Measurements from ENCODE around the gene ZP4. TPM values are rescaled to one million over a fixed set of nuclear protein-coding genes. Genes with fewer than 3 reads are reported as not detected.

The ZP4 gene
- total RNA-seq, 1 donor from 2014 or later = not detected

- peaks cover 2% of the 10 kb centered on the region for H3K4me1 Mint-ChIP-seq (ENCODE audit: low read depth)
- H3K9me3 Mint-ChIP-seq (ENCODE audit: low read depth) = no peaks in the 10 kb centered on the region
- no peak for TF ChIP-seq CTCF (IDR thresholded peaks at IDR 0.05)
- no peak overlapping the region for H3K4me3 Mint-ChIP-seq (ENCODE audit: unreplicated experiment)
- no peaks in the 10 kb centered on the region for H3K36me3 Mint-ChIP-seq (ENCODE audit: low read depth)
- no peaks in the 10 kb centered on the region for H3K27me3 Mint-ChIP-seq (ENCODE audit: low read depth)
- no peak for DNase-seq (ENCODE audit: low spot score)
- no peak overlapping the region for H3K27ac Mint-ChIP-seq (ENCODE audit: unreplicated experiment)
Measured at GRCh38 chr1:237884237-237884636, 6.5 kb downstream of the ZP4 start.

DNA sequence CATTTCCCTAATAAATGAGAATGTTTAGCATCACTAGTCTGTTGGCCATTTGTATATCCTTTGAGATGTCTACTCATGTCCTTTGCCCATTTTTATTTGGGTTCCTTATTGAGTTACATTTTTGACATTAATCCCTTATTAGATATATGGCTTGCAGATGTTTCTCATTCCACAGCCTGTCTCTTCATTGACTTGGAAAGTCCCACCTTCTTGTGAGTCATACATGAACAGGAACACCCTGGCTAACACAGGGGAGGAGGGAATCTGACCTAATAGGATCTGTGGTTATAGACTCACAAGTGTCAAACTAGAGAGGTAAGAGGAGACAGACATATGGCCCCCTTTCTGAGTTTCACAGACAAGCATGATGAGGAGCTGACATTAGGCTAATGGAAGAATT, 11.5 kb downstream of the ZP4 start:
- H3K27ac Mint-ChIP-seq (ENCODE audit: unreplicated experiment) = no peak overlapping the region
- peaks cover 16% of the 10 kb centered on the region for H3K4me1 Mint-ChIP-seq (ENCODE audit: low read depth)
- no peaks in the 10 kb centered on the region for H3K36me3 Mint-ChIP-seq (ENCODE audit: low read depth)
- no peak overlapping the region for H3K4me3 Mint-ChIP-seq (ENCODE audit: unreplicated experiment)
- TF ChIP-seq CTCF (IDR thresholded peaks at IDR 0.05) = no peak
- DNase-seq (ENCODE audit: low spot score) = no peak
- H3K9me3 Mint-ChIP-seq (ENCODE audit: low read depth) = no peaks in the 10 kb centered on the region
- H3K27me3 Mint-ChIP-seq (ENCODE audit: low read depth) = no peaks in the 10 kb centered on the region

DNA sequence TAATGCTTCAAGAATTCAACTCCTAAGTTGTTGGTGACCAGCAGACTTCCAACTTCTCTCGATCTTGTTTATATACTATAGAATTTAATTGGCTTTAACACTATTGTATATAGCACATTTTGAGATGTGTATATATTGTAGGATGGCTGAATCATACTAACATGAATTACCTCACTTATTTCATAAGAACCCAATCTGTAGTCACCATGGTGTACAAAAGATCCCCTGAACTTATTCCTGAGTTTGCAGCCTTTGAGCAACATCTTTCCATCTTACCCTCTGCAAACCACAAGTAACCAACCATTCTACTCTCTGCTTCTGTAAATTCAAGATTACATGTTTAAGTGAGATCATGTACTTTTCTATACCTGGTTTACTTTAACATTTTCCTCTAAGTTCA, 12.3 kb downstream of the ZP4 start:
- TF ChIP-seq CTCF (IDR thresholded peaks at IDR 0.05) = no peak
- no peak overlapping the region for H3K4me3 Mint-ChIP-seq (ENCODE audit: unreplicated experiment)
- H3K4me1 Mint-ChIP-seq (ENCODE audit: low read depth) = peaks cover 24% of the 10 kb centered on the region
- no peaks in the 10 kb centered on the region for H3K27me3 Mint-ChIP-seq (ENCODE audit: low read depth)
- H3K27ac Mint-ChIP-seq (ENCODE audit: unreplicated experiment) = no peak overlapping the region
- no peak for DNase-seq (ENCODE audit: low spot score)
- no peaks in the 10 kb centered on the region for H3K36me3 Mint-ChIP-seq (ENCODE audit: low read depth)
- H3K9me3 Mint-ChIP-seq (ENCODE audit: low read depth) = no peaks in the 10 kb centered on the region

- Mint-ChIP-seq H3K36me3 (ENCODE audit: low read depth) (no peaks in the 10 kb centered on the region), H3K27ac (ENCODE audit: unreplicated experiment) (no peak overlapping the region), H3K4me1 (ENCODE audit: low read depth) (peaks cover 28% of the 10 kb centered on the region), H3K27me3 (ENCODE audit: low read depth) (no peaks in the 10 kb centered on the region), H3K4me3 (ENCODE audit: unreplicated experiment) (no peak overlapping the region), H3K9me3 (ENCODE audit: low read depth) (no peaks in the 10 kb centered on the region)
- DNase-seq (ENCODE audit: low spot score) = no peak
- no peak for TF ChIP-seq CTCF (IDR thresholded peaks at IDR 0.05)
Measured at GRCh38 chr1:237877631-237878030, 13.1 kb downstream of the ZP4 start.

DNA sequence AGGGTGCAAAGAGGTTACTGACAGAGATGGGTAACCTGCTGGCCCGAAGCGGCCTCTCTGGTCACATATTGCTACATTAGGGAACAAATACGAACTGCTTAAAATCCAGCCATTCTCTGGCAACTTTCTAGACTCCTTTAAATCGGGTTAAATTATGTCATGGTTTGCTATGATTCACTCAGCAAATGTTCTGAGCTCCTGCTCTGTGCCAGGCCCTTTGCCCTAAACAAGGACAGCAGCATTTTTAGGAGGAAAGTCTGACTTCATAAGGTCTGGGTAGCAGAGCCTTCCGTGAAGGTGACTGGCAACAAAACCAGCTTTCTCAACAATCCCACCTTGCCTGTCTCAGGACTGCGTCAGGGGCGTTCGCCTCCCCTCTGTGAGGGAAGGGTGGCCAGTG, 15.4 kb downstream of the ZP4 start:
- peaks cover 28% of the 10 kb centered on the region for H3K4me1 Mint-ChIP-seq (ENCODE audit: low read depth)
- H3K27ac Mint-ChIP-seq (ENCODE audit: unreplicated experiment) = no peak overlapping the region
- H3K9me3 Mint-ChIP-seq (ENCODE audit: low read depth) = no peaks in the 10 kb centered on the region
- no peaks in the 10 kb centered on the region for H3K36me3 Mint-ChIP-seq (ENCODE audit: low read depth)
- H3K27me3 Mint-ChIP-seq (ENCODE audit: low read depth) = no peaks in the 10 kb centered on the region
- DNase-seq (ENCODE audit: low spot score) = no peak
- no peak overlapping the region for H3K4me3 Mint-ChIP-seq (ENCODE audit: unreplicated experiment)
- no peak for TF ChIP-seq CTCF (IDR thresholded peaks at IDR 0.05)

All from chondrocyte (in vitro differentiated cells).